ENCODE measurements around the gene ZNF638.

GRCh38 chr2:71333619-71334018 is 2.0 kb downstream of the ZNF638 start:
- TF ChIP-seq CTCF (IDR thresholded peaks at IDR 0.05; ENCODE audit: low read depth, low read length, missing input control) (no peak), MAX (IDR thresholded peaks at IDR 0.05) (no peak), REST (IDR thresholded peaks at IDR 0.05) (no peak), RAD21 (IDR thresholded peaks at IDR 0.05) (no peak), JUND (IDR thresholded peaks at IDR 0.05) (no peak), SP1 (IDR thresholded peaks at IDR 0.05) (no peak), TAF1 (conservative IDR thresholded peaks at IDR 0.05) (no peak)
